ENCODE data around the gene CEP295NL.
"Not testable (repeated sequence)": the region's sequence is repeated elsewhere in the genome, so short reads cannot be mapped to it uniquely, and the experiment has no call there.

The CEP295NL gene

GRCh38 chr17:78905116-78905515 is 2.1 kb upstream of the CEP295NL start:
- DNase-seq (ENCODE audit: low read depth in 2 of 2) = no peak

GRCh38 chr17:78904371-78904770 is 1.4 kb upstream of the CEP295NL start:
- DNase-seq (ENCODE audit: low read depth in 2 of 2) = no peak

GRCh38 chr17:78902231-78902630 is 770 bp downstream of the CEP295NL start:
- not testable (repeated sequence) for DNase-seq (ENCODE audit: low read depth in 2 of 2)

- no peak for DNase-seq (ENCODE audit: low read depth in 2 of 2)
Measured at GRCh38 chr17:78901806-78902205, 1.2 kb downstream of the CEP295NL start.

GRCh38 chr17:78900816-78901215 is 2.2 kb downstream of the CEP295NL start:
- no peak for DNase-seq (ENCODE audit: low read depth in 2 of 2)

- DNase-seq (ENCODE audit: low read depth in 2 of 2) = no peak
Measured at GRCh38 chr17:78899361-78900260, 3.4 kb downstream of the CEP295NL start.

- DNase-seq (ENCODE audit: low read depth in 2 of 2) = no peak
Measured at GRCh38 chr17:78898947-78899346, 4.1 kb downstream of the CEP295NL start.

- no peak for DNase-seq (ENCODE audit: low read depth in 2 of 2)
Measured at GRCh38 chr17:78898075-78898836, 4.7 kb downstream of the CEP295NL start.

- DNase-seq (ENCODE audit: low read depth in 2 of 2) = no peak
Measured at GRCh38 chr17:78897664-78898047, 5.3 kb downstream of the CEP295NL start.

GRCh38 chr17:78896834-78897663 is 6.0 kb downstream of the CEP295NL start:
- DNase-seq (ENCODE audit: low read depth in 2 of 2) = no peak

GRCh38 chr17:78896091-78896833 is 6.7 kb downstream of the CEP295NL start:
- no peak for DNase-seq (ENCODE audit: low read depth in 2 of 2)

- DNase-seq (ENCODE audit: low read depth in 2 of 2) = no peak
Measured at GRCh38 chr17:78895322-78895721, 7.7 kb downstream of the CEP295NL start.

GRCh38 chr17:78893684-78894083 is 9.3 kb downstream of the CEP295NL start:
- no peak for DNase-seq (ENCODE audit: low read depth in 2 of 2)

- no peak for DNase-seq (ENCODE audit: low read depth in 2 of 2)
Measured at GRCh38 chr17:78892936-78893379, 10.0 kb downstream of the CEP295NL start.

- DNase-seq (ENCODE audit: low read depth in 2 of 2) = no peak
Measured at GRCh38 chr17:78892520-78892919, 10.5 kb downstream of the CEP295NL start.

- DNase-seq (ENCODE audit: low read depth in 2 of 2) = no peak
Measured at GRCh38 chr17:78892062-78892456, 10.9 kb downstream of the CEP295NL start.

- DNase-seq (ENCODE audit: low read depth in 2 of 2) = no peak
Measured at GRCh38 chr17:78891406-78892061, 11.5 kb downstream of the CEP295NL start.

- DNase-seq (ENCODE audit: low read depth in 2 of 2) = no peak
Measured at GRCh38 chr17:78890498-78890897, 12.5 kb downstream of the CEP295NL start.

- DNase-seq (ENCODE audit: low read depth in 2 of 2) = not testable (repeated sequence)
Measured at GRCh38 chr17:78890096-78890495, 12.9 kb downstream of the CEP295NL start.

- DNase-seq (ENCODE audit: low read depth in 2 of 2) = no peak
Measured at GRCh38 chr17:78889531-78889930, 13.5 kb downstream of the CEP295NL start.
